GM12878 (cell line): ENCODE data around the gene NAV3.

Source experiments
- CTCF ChIP-seq, 3 experiments: IDR thresholded peaks in 2 of 3; conservative IDR thresholded peaks in 1 of 3; 2 replicates each; pipeline ENCODE4 v1.5.1; 2011; ENCODE audit warnings: low read depth in 3 of 3, low read length in 3 of 3, mild to moderate bottlenecking in 3 of 3, control low read depth in 2 of 3, moderate library complexity in 2 of 3, inconsistent platforms in 1 of 3, mixed read lengths in 1 of 3; ENCODE audit not compliant: control insufficient read depth in 2 of 3, insufficient read depth in 1 of 3; ENCODE audit errors: extremely low read depth in 1 of 3
- FOXM1 ChIP-seq: IDR thresholded peaks from 2 replicates; pipeline ENCODE4 v1.6.1; 2012; ENCODE audit warnings: low read depth, mild to moderate bottlenecking, inconsistent platforms, low read length, moderate library complexity
- MXI1 ChIP-seq: fragments of 150-350 bp; IDR thresholded peaks from 2 replicates; pipeline ENCODE4 v1.6.1; 2011; ENCODE audit warnings: low read depth, mild to moderate bottlenecking, inconsistent platforms, low read length, improper control_type of control experiment
- POLR2A ChIP-seq: IDR thresholded peaks from 2 replicates; pipeline ENCODE4 v1.6.1; 2011; ENCODE audit warnings: low read depth, mild to moderate bottlenecking, low read length
- RFX5 ChIP-seq: IDR thresholded peaks from 2 replicates; pipeline ENCODE4 v1.6.1; 2011; ENCODE audit warnings: low read depth, low read length, improper control_type of control experiment
- SIN3A ChIP-seq: IDR thresholded peaks from 2 replicates; pipeline ENCODE4 v1.6.1; 2012; ENCODE audit warnings: low read depth, low read length, improper control_type of control experiment
- SMC3 ChIP-seq: IDR thresholded peaks from 2 replicates; pipeline ENCODE4 v1.6.1; 2011; ENCODE audit warnings: low read length, improper control_type of control experiment, borderline replicate concordance
- SP1 ChIP-seq: IDR thresholded peaks from one replicate; pipeline ENCODE4 v1.6.1; 2011; ENCODE audit warnings: low read depth, low read length
- SRF ChIP-seq, 2 experiments: IDR thresholded peaks; 2 replicates each; pipeline ENCODE4 v1.6.1; 2011; ENCODE audit warnings: low read depth in 2 of 2, low read length in 2 of 2, mild to moderate bottlenecking in 1 of 2, moderate library complexity in 1 of 2
- STAT3 ChIP-seq: IDR thresholded peaks from 2 replicates; pipeline ENCODE4 v1.6.1; 2011; ENCODE audit warnings: low read depth, low read length, improper control_type of control experiment

GRCh38 chr12:78241446-78241845 is 410.8 kb downstream of the NAV3 start:
- TF ChIP-seq SIN3A (no peak), STAT3 (no peak), MXI1 (no peak), RFX5 (no peak), POLR2A (no peak), SMC3 (no peak), CTCF (IDR thresholded peaks at IDR 0.05 in 2 of 3, conservative IDR thresholded peaks at IDR 0.05 in 1 of 3; ENCODE audit: control insufficient read depth in 2 of 3, extremely low read depth in 1 of 3, insufficient read depth in 1 of 3, low read depth in 3 of 3, low read length in 3 of 3) (no peak), SRF (IDR thresholded peaks at IDR 0.05; ENCODE audit: low read depth in 2 of 2, low read length in 2 of 2) (no peak), FOXM1 (no peak), SP1 (no peak)
